GM21515 (cell line): ENCODE data around the gene GARIN5B.
"Not testable (repeated sequence)": the region's sequence is repeated elsewhere in the genome, so short reads cannot be mapped to it uniquely, and the experiment has no call there.

Experiments
- ATAC-seq: cut with Tn5 transposase; IDR thresholded peaks from one replicate; pipeline ENCODE4 v1.9.1; 2021; ENCODE audit not compliant: unreplicated experiment

The GARIN5B gene

DNA sequence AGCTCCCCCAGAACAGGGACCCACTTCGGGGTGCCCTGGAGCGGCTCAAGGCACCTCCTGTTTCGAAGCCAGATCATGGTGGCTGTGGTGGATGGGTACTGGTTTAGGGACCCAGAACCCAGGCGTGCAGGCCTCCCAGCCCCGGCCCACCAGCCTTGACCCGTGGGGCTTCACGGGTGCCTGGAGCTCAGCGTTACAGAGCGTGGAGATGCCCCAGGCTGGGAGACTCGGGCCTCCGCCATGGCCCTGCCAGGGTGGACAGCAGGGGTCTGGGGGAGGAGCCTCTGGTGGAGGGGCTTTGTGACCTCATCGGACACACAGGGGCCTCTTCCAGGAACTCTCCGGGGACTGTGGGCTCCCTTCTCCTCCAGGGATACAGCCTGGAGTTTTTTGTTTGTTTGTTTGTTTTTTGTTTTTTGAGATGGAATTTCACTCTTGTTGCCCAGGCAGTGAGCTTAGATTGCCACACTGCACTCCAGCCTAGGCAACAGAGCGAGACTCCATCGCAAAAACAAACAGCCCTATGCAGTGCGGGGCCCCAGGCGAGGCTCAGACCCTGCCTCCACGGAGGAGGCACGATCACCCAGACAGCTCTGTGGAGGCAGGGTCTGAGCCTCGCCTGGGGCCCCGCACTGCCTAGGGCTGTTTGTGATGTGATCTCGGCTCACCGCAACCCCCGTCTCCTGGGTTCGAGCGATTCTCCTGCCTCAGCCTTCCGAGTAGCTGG, at the start of gene GARIN5B:
TSS of gene GARIN5B (minus strand) at position 271 of the 727 bp plus-strand sequence. CDS start at position 77, 194 bp downstream.
- ATAC-seq, result no peak

DNA sequence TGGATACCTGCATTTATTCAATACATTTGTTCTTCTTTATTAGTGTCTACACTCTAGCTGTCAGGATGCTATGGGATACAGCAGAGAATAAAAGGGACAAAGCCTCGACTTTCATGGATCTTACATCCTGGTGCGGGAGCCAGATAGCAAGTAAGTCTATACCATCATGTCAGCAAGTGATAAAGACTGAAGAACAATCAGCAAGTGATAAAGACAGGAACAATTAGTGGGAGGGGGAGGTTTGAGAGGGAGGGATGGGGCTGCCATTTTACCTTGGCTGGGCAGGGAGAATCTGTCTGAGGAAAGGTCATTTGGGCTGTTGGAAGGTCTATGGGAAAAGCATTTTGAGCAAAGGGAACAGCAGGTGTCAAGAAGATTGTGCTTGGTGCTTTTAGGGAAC, 47.1 kb upstream of the GARIN5B start:
- ATAC-seq, result no peak

DNA sequence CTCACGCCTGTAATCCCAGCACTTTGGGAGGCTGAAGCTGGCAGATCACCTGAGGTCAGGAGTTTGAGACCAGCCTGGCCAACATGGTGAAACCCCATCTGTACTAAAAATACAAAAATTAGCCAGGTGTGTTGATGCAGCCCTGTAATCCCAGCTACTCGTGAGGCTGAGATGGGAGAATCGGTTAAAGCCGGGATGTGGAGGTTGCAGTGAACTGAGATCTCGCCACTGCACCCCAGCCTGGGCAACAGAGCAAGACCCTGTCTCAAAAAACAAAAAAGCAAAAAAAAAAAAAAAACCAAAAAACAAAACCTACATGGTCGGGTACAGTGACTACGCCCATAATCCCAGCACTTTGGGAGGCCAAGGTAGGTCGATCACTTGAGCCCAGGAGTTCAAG, 46.1 kb upstream of the GARIN5B start:
- ATAC-seq, result not testable (repeated sequence)

DNA sequence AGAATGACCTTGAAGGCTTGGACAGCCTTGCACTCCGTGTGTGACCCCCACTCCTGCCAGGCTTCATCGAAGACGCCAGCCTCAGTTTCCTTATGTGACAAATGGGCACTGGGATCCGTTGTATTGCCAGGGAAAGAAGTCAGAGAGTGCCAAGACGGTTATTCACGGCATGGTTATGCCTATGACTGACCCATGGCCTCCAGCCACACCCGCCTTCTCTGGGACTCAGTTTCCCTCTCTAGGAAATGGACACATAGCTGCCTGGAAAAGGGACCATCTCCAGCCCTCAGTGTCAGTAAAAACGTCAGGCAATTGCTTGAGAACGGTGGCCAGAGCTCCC, 45.4 kb upstream of the GARIN5B start:
- no peak for ATAC-seq

DNA sequence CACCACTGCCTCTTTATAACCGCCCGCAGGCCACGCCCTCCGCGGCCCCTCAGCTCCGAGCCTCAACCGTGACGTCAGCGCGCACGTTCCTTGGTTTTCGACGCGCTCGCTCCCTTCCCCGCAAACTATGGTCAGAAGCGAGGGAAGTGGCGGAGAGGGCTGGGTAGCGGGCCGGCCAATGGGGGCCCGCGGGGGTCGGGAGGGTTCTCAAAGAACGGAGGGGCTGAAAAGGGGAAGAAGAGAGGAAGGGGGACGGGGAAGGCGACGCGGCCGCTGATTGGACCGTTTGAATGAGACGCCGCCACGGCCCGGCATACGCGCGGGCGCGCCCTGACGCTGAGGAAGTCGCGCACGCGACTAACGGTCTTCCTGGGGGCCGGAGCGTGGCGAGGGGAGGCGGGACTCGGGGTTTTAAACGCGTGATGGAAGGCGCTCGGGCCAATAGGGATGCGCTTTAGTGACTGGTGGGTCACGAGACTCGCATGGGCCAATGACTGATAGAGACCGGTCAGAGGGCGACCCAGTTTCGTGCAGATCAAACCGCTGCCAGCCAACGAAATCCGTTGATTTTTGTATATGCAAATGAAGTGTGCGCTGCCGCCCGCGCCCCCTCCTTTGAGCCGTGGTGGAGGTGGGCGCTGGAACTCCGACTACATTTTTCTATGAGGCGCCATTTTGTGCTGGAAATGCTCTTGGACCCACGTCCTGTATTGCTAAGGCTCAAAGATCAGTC, 44.9 kb upstream of the GARIN5B start:
- peak; percentile 84 for ATAC-seq

DNA sequence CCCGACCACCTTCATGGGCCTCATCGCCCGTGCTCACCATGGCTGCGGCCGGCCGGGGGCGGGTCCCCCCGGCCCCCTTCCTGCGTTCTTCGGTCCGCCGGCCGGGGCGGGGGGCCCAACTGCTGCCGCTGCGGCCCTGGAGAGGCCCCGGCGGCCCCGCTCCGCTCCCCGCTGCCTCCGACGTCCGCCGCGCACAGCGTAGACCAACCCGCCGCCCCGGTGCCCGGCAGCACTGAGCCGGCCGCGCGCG, 44.4 kb upstream of the GARIN5B start, which contains the start of gene UBE2S:
TSS of gene UBE2S (minus strand) at position 239 of the 250 bp plus-strand sequence. CDS start at position 40, 199 bp downstream.
- not testable (repeated sequence) for ATAC-seq

DNA sequence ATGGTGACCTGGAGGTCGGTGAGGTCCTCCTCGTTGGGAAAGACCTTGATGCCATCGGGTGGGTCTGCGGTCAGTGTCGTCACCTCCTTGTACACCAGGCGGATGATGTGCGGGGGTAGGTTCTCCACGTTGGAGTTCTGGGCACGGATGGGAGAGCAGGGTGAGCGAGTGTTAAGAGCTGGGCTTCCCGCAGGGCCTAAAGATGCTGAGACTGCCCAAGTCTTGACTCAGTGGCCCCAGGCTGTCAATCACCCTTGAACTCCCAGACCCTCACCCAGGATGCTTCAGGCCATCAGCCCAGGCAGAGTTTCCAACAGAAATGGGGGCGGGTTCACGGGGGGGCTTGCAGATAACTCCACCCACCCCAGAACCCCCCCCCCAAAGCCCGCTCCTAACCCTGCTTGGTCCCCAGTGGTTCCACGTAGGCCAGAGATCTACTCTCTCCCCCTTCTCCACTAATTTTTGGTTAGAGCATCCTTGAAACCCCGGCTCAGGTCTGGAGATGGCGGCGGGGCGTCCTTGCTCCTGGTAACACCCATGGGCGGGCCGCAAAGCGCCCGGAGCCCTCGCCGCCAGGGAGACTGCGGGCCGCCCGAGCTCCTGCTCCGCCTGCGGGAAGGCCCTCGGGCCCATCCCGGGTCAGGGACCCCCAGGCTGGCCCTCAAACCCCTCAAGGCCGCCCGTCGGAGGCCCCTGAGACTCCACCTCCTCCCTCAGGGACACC, 43.9 kb upstream of the GARIN5B start:
- no peak for ATAC-seq

DNA sequence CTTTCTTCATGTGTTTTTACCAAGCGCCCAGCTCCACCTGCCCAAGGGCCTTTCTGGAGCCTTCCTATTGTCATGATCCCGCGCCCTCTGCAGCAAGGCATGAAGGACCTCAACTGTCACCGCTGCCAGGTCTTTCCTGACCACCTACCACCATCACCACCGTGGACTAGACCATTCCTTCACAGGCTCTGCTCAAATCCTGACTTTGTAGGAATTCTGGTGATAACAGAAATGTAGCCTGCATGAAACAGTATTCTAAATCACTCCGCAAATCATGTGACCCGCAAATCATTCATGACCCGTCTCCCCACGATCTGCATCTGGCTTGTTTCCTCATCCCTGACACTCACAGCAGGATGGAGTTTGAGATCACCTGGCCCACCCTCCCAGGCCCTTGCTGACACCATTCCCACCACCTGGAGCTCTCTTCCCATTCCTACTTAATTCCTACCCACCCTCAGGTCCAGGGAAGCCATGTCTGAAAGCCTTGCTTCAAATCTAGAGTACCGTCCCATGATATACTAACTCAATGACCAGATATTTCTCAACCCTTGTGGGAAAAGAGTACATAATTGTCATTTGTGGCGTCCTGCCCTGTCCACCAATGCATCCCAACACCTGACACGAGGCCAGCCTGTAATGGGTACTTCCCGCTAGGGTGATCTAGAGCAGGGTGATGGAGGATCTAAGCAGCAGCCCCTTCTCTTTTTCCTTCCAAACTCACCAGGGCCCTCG, 43.2 kb upstream of the GARIN5B start:
- ATAC-seq, result no peak

DNA sequence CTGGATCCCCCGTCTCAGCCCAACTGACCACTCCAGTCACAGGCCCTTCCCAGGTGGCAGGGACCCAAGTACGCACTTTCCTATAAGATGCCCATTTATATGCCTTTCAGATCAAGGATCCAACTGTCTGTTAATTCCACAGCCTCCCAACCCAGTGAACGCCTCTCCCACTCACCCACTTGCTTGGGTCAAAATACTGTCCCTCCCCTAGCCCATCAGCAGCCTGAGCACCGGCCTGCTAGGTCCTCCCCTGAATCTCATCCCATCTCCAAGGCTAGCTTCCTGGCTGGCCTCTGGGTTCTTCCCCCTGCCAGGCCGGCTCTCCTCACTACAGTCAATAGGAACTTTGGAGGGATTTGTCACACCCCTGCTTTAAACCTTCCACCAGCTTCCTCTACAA, 42.6 kb upstream of the GARIN5B start:
- ATAC-seq, result no peak

DNA sequence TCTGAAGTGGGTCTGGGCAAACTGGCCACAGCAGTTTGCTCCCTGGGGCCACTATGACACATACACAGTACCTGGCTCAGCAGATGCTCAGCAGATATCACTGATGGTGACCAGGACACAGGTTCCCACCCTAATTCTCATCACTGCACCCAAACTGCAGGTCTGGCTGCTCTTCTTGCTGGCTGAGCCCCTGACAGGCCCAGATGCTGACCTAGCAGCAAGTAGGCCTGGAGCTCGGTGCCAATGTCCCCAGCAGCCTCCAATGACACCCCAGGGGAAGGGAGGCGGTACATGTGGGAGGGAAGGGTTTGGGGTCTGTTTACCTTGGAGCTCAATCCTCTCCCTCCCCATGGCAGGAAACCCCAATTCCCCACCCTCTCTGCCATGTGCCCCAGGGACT, 39.4 kb upstream of the GARIN5B start:
- no peak for ATAC-seq

DNA sequence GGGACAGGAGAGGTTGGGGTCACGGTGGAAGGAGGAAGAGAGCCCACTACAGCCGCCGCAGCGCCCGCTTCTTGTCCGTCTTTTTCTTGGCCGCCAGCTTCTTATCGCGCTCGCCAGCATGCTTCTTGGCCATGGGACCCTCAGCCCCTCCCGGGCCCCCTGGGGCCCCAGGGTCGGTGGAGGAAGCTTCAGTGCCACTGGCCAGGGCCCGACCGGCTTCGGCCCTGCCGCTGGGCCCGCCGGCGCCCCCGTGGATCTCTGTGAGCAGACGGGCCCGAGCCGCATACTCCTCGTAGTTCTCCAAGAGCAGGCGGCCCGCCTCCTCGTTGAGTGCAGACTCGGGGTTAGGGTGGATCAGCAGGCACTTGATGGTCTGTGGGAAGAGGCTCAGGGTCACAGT, 38.3 kb upstream of the GARIN5B start:
- ATAC-seq, result not testable (repeated sequence)

DNA sequence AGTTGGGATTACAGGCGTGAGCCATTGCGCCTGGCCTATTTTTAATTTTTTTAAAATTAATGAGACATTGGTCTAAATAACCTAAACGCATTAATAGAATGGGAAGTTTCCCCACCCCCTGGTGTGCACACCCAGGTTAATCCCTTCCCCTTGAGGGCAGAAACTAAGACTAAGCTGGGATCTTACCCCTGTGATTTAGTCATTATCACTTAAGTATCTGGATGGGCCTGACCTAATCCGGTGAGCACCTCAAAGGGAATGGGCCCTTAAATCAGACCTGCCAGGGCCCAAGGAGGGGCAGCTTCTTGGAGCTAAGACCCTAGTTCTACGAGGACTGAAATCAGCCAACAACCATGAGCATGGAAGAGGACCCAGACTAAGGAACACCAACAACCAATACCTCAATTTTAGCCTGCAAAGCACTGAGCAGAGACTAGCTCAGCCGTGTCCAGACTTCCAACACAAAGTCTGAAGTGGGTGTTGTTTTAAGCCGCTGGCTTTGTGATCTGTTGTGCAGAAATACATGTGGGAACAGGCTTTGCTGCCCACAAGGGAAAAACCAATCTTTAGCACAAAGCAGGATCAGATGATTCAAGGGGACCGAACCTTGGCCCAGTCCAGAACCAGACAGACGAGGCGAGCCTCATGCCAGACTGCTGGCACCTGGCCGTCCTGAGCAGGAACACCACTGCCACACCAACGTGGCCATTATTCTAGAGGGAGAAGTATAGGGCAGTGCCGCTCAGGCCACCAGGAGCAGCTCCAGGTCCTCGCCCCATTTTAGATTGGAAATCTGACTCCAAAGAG, 37.4 kb upstream of the GARIN5B start:
- no peak for ATAC-seq

DNA sequence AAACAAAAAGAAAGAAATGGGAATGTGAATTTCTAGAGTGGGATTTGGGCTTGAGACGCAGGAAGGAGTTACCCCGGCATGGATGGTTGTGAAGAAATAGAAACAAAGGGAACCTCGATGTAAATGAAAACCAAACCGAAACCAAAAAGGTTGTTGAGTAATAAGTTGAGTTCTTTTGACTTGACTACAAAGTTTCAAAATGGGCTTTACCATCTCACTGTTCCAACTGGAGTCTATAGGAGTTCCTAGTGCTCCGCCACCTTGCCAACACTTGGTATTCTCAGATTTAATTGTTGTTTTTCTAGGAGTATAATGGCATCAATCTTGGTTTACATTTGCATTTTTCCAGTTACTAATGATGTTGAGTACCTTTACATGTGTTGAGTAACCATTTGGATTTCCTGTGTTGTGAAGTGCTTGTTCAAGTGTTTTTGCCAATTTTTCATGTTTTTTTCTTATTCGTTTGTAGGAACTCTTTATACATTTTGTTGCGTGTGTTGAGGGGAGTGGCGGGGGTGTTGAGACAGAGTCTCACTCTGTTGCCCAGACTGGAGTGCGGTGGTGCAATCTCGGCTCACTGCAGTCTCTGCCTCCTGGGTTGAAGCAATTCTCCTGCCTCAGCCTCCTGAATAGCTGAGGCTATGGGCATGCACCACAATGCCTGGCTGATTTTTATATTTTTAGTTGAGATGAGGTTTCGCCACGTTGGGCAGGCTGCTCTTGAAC, 35.3 kb upstream of the GARIN5B start:
- ATAC-seq, result no peak

DNA sequence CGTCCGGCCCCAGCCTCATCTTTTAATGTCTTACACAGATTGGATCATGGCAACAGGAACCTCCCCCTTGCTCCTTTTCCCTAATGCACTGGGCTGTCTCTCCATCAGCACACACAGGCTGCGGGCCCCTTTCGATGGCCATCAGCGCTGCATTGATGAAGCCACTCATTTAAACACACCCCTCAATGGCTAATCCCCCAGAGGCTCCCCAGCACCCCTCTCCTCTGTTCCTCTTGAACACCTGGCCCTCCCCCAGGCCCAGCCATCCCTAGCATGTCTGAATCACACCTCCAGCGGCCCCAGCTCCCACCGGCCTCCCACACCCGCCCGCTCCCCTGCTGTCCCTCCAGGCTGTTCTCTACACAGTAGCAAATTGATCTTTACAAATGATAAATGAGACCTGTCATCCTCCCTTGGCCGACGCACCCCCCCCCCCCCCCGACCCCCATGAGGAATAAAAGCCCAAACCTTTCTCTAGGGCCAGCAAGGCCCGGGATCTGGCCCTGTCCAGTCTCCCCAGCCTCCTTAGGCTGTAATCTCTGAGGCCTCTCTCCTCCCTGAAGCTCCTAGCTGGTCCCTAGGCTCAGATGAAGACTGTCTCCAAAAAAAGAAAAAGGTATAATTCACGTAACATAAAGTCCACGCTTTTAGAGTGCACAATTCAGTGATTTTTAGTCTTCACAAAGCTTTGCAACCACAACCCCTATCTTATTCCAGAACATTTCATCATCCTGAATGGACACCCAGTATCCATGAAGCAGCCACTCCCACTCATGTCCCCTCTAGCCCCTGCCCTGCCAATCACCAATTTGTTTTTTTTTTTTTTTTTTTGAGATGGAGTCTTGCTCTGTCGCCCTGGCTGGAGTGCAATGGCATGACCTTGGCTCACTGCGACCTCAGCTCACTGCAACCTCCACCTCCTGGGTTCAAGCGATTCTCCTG, 30.0 kb upstream of the GARIN5B start:
- ATAC-seq, result no peak

DNA sequence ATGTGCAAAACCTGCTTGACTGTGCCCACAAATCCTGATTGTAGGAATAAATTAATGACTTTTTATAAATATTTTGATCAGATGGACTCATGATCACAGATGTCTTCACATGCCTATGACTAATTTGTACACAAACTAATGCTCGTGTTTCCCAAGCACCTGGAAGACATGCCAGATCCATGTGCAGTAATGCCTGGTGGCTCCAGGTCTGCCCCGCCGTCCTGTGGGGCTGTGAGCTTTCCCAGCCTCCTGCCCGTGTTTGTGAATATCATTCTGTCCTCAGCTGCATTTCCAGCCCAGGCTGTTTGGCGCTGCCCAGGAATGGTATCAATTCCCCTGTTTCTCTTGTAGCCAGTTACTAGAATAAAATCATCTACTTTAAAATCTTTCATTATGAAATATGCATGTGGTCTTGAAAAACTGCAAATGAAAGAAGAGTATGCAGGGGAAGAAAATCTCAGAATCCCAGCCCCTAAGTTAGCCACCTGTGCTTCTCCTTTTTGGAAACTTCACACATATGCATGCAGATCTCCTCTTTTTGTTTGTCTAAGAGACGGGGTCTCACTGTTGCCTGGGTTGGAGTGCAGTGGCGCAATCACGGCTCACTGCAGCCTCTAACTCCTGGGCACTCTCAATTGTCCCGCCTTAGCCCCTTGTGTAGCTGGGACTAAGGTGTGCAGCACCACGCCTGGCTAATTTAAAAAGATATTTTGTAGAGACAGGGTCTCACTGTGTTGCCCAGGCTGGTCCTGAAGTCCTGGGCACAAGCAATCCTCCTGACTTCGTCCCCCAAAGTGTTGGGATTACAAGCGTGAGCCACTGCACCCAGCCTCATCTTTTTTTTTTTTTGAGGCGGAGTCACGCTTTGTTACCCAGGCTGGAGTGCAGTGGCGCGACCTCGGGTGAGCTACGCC, 28.9 kb upstream of the GARIN5B start:
- no peak for ATAC-seq

DNA sequence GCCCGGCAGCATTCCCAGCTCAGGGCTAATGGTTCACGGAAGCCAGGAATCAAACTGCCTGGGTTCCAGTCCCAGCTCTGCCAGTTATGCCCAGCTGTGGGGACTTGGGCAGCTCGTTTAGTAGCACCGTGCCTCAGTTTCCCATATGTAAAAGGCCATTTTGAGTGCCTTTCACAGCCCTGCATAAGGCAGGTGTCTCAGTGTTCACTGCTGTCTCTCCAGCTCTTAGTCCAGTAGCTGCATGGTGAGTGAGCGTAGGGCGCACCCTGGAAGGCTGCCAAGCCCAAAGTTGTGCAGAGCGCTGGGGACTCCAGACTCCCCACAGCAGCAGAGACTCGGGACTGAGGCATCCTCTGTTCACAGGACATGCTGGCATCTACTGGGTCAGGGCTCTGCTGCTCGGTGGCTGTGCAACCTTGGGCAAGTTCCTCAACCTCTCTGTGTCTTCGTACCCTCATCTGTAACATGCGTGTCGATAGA, 28.2 kb upstream of the GARIN5B start:
- ATAC-seq, result no peak

DNA sequence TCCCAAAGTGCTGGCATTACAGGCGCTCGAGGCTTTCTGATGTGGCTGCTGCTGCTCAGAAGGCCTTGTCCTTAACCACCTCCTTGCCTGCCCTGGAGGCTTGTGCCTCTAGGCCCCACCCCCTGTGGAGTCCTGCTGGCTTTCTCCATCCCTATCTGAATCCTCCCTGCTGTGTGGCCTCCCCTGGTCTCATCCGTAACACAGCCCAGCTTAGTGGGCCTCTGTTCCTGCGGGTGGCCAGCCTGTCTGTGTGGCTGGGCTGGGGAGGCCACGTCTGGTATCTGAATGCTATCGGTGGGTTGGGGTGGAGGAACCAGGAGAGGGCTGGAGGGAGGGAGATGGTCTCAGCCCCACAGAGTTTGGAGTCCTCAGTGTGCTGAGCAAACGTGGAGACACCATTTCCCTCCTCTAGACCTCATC, 27.4 kb upstream of the GARIN5B start:
- no peak for ATAC-seq
